Activated T-cell treated with anti-CD3 and anti-CD28 coated beads, Interleukin-2, amount 50 U/mL, for 72 hours (primary cell): ENCODE results near the gene GPR107. TPM values are rescaled to one million over a fixed set of nuclear protein-coding genes. Genes with fewer than 3 reads are reported as not detected.
A peak's percentile ranks its signal among the peaks of the same experiment; 100 is the strongest.

ENCODE experiments used
- ATAC-seq, 2 donors: fragments of 150-1000 bp; cut with Tn5 transposase; replicated peaks in 1 of 2; 2 replicates each; pipeline ENCODE4 v1.10.0; 2021; ENCODE audit warnings: moderate library complexity in 2 of 2, mild to moderate bottlenecking in 1 of 2
- DNase-seq, 2 donors: peaks; one replicate each; pipeline ENCODE4 v3.0.0; 2021 to 2022; ENCODE audit warnings: mixed read lengths in 1 of 2
- H3K27ac Mint-ChIP-seq: one replicate; pipeline ENCODE4 v1.8.0; 2022; ENCODE audit warnings: mild to moderate bottlenecking, moderate library complexity, mixed read lengths
- H3K27me3 Mint-ChIP-seq: one replicate; pipeline ENCODE4 v1.8.0; 2022; ENCODE audit warnings: low read depth, mixed read lengths
- H3K36me3 Mint-ChIP-seq, 2 donors: one replicate each; pipeline ENCODE4 v1.8.0; 2022; ENCODE audit warnings: mixed read lengths in 2 of 2, mild to moderate bottlenecking in 1 of 2; ENCODE audit not compliant: insufficient read depth in 2 of 2
- H3K4me1 Mint-ChIP-seq: one replicate; pipeline ENCODE4 v1.8.0; 2022; ENCODE audit warnings: low read depth, mixed read lengths
- H3K4me3 Mint-ChIP-seq, 2 donors: one replicate each; pipeline ENCODE4 v1.8.0; 2022; ENCODE audit warnings: mild to moderate bottlenecking in 2 of 2, mixed read lengths in 2 of 2, moderate library complexity in 2 of 2
- H3K9me3 Mint-ChIP-seq, 2 donors: one replicate each; pipeline ENCODE4 v1.8.0; 2022; ENCODE audit warnings: mixed read lengths in 2 of 2
- total RNA-seq, 2 donors: library from RNA; stranded (reverse); gene quantifications; one replicate each; pipeline ENCODE4 v1.2.3, GENCODE V29; 2022

Gene GPR107
- total RNA-seq, 2 donors from 2014 or later, result 27.3 to 31.7 TPM

DNA sequence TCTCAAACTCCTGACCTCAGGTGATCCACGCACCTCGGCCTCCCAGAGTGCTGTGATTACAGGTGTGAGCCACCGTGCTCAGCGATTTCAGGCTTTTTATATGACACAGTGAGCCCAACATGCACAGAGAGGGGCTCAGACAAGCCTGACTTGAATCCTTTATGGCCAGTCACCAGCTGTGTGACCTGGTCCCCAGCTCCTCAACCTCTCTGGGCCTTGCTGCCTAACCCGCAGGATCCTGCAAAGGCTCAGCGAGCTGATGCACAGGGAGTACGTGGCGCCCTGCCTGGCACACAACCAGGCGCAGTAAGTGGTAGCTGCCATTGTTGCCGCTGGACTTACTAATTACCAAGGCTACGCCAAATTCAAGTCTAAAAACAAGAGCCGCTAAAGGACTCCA, 101.9 kb downstream of the GPR107 start:
- ATAC-seq, result no peak

DNA sequence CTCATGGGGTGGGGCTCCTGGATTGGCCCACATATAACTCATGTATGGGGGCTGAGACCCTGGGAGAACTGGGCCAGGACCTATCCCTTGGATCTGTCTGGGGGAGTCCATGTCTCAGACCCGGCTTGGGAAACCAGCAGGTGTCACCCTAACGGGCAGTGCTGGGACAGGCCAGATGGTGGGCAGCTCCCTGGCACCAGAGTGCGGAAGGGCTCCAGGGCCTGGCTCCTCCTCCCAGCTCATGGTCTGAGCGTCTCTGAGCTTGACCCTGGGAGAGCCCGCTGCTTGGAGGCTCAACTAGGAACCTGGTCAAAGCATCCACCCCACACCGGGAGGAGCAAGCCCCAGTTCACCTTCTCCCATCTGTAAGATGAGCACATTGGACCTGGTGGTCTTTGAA, 103.0 kb downstream of the GPR107 start:
- no peaks in the 10 kb centered on the region for H3K9me3 Mint-ChIP-seq
- no peak overlapping the region for H3K27ac Mint-ChIP-seq
- peaks cover 13% of the 10 kb centered on the region for H3K4me1 Mint-ChIP-seq
- DNase-seq (no peak), ATAC-seq (no peak)
- H3K36me3 Mint-ChIP-seq, result no peaks in the 10 kb centered on the region
- H3K4me3 Mint-ChIP-seq, result no peak overlapping the region
- H3K27me3 Mint-ChIP-seq, result no peaks in the 10 kb centered on the region

More for the DNA sequence above, 101.9 kb downstream of the GPR107 start:
- H3K9me3 Mint-ChIP-seq, result no peaks in the 10 kb centered on the region
- no peaks in the 10 kb centered on the region for H3K27me3 Mint-ChIP-seq
- H3K27ac Mint-ChIP-seq, result no peak overlapping the region
- no peaks in the 10 kb centered on the region for H3K36me3 Mint-ChIP-seq
- H3K4me3 Mint-ChIP-seq, result no peak overlapping the region
- peaks cover 10% of the 10 kb centered on the region for H3K4me1 Mint-ChIP-seq
- DNase-seq, result no peak

DNA sequence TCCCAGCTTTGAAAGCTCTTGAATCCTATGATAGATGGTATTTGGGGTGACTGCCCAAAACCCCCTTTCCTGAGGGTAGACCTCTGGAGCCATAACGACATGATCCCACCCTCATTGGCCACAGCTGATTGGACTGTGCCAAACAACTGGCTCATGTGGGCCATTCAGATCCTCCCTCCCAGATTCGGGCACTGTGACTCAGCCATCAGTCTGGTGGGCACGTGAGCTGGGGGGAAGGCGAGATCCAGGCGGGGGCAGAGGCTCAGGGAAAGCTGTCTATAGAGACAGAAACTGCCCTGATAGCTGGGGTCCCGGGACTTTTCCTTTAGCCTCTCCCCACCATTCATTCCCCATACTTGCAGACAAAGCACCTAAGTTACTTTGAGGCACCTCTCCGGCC, 103.4 kb downstream of the GPR107 start:
- no peak for DNase-seq
- Mint-ChIP-seq H3K27me3 (no peaks in the 10 kb centered on the region), H3K27ac (no peak overlapping the region), H3K4me1 (peaks cover 13% of the 10 kb centered on the region), H3K4me3 (no peak overlapping the region), H3K36me3 (no peaks in the 10 kb centered on the region), H3K9me3 (no peaks in the 10 kb centered on the region)
- ATAC-seq, result no peak

GRCh38 chr9:130158001-130158400, 104.3 kb downstream of the GPR107 start:
- no peak overlapping the region for H3K4me3 Mint-ChIP-seq
- no peaks in the 10 kb centered on the region for H3K9me3 Mint-ChIP-seq
- no peaks in the 10 kb centered on the region for H3K36me3 Mint-ChIP-seq
- H3K27me3 Mint-ChIP-seq, result no peaks in the 10 kb centered on the region
- H3K27ac Mint-ChIP-seq, result no peak overlapping the region
- DNase-seq (no peak), ATAC-seq (no peak)
- H3K4me1 Mint-ChIP-seq, result peaks cover 13% of the 10 kb centered on the region

GRCh38 chr9:130159057-130159456, 105.4 kb downstream of the GPR107 start:
- Mint-ChIP-seq H3K4me3 (no peak overlapping the region), H3K27me3 (no peaks in the 10 kb centered on the region), H3K27ac (no peak overlapping the region), H3K4me1 (peaks cover 13% of the 10 kb centered on the region), H3K36me3 (no peaks in the 10 kb centered on the region), H3K9me3 (no peaks in the 10 kb centered on the region)
- DNase-seq (no peak), ATAC-seq (no peak)

DNA sequence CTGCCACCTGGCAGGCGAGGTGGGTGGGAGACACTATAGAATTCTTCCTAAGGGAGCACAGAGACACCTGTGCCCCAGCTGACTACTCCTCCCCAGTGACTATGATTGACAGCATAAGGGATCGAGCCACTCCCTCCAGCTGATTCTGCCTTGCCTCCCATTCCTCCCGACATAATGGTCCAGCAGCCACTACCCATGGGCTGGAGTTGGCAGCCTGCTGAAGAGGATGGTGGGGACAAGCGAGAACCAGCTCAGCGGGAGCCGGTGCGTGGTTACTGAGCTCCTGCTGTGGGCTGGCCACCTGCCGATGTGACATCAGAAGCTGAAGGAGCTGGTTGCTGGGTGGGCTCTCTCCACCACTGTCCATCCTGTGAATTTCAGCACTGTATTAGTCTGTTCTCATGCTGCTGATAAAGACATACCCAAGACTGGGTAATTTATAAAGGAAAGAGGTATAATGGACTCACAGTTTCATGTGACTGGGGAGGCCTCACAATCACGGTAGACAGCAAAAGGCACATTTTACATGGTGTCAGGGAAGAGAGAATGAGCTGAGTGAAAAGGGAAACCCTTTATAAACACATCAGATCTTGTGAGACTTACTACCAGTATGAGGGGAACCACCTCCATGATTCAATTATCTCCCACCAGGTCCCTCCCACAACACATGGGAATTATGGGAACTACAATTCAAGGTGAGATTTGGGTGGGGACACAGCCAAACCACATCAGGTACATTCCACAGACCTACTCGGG, 106.4 kb downstream of the GPR107 start:
- Mint-ChIP-seq H3K4me3 (peak overlapping the region in 1 of 2 donors; percentile 62), H3K27ac (peak overlapping the region; percentile 65), H3K36me3 (no peaks in the 10 kb centered on the region), H3K27me3 (no peaks in the 10 kb centered on the region), H3K9me3 (no peaks in the 10 kb centered on the region), H3K4me1 (peaks cover 13% of the 10 kb centered on the region)
- ATAC-seq (peak; percentile 31 to 82), DNase-seq (no peak)

GRCh38 chr9:130160862-130161470, 107.3 kb downstream of the GPR107 start:
- H3K36me3 Mint-ChIP-seq, result no peaks in the 10 kb centered on the region
- peak overlapping the region; percentile 44 for H3K27ac Mint-ChIP-seq
- H3K4me1 Mint-ChIP-seq, result peaks cover 13% of the 10 kb centered on the region
- no peaks in the 10 kb centered on the region for H3K27me3 Mint-ChIP-seq
- no peaks in the 10 kb centered on the region for H3K9me3 Mint-ChIP-seq
- no peak overlapping the region for H3K4me3 Mint-ChIP-seq
- ATAC-seq, result no peak
- no peak for DNase-seq

DNA sequence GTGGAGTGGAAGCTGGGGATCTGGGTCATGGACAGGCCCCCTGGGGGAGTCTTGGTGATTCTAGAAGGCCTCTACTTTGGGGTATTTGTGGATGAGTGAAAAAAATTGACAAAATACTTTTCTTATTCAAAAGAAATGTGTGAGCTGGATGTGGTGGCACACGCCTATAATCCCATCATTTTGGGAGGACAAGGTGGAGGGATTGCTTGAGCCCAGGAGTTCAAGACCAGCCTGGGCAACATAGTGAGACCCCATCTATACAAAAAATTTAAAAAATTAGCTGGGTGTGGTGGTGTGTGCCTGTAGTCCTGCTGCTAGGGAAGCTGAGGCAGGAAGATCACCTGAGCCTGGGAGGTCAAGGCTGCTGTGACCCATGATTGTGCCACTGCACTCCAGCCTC, 111.9 kb downstream of the GPR107 start:
- H3K9me3 Mint-ChIP-seq, result no peaks in the 10 kb centered on the region
- no peaks in the 10 kb centered on the region for H3K36me3 Mint-ChIP-seq
- no peak overlapping the region for H3K27ac Mint-ChIP-seq
- ATAC-seq (no peak), DNase-seq (no peak)
- no peak overlapping the region for H3K4me3 Mint-ChIP-seq
- H3K27me3 Mint-ChIP-seq, result peaks cover 21% of the 10 kb centered on the region
- peaks cover 18% of the 10 kb centered on the region for H3K4me1 Mint-ChIP-seq

- Mint-ChIP-seq H3K36me3 (no peaks in the 10 kb centered on the region), H3K27me3 (peaks cover 29% of the 10 kb centered on the region), H3K9me3 (no peaks in the 10 kb centered on the region), H3K27ac (no peak overlapping the region), H3K4me1 (peaks cover 14% of the 10 kb centered on the region), H3K4me3 (no peak overlapping the region)
- ATAC-seq (no peak), DNase-seq (no peak)
Measured at GRCh38 chr9:130166399-130166798, 112.7 kb downstream of the GPR107 start.

DNA sequence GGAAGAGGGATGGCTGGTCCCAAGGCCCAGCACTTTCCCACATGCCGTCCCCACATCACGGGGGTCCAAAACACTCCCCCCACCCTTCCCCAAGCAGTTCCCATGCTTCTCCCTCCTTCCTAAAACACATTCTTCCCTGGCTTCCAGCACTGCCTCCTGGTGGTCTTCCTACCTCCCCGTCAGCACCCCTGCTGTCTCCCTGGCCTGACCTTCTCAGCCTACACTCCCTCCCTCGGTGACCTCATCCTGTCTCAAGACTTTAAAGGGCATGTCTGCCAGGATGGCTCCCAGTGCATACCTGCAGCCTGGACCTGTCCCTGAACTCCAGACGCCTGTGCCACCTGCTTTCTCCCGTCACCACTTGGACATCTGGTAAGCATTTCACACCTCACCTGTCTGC, 114.2 kb downstream of the GPR107 start:
- Mint-ChIP-seq H3K27ac (no peak overlapping the region), H3K27me3 (peaks cover 30% of the 10 kb centered on the region), H3K4me1 (peaks cover 14% of the 10 kb centered on the region)

DNA sequence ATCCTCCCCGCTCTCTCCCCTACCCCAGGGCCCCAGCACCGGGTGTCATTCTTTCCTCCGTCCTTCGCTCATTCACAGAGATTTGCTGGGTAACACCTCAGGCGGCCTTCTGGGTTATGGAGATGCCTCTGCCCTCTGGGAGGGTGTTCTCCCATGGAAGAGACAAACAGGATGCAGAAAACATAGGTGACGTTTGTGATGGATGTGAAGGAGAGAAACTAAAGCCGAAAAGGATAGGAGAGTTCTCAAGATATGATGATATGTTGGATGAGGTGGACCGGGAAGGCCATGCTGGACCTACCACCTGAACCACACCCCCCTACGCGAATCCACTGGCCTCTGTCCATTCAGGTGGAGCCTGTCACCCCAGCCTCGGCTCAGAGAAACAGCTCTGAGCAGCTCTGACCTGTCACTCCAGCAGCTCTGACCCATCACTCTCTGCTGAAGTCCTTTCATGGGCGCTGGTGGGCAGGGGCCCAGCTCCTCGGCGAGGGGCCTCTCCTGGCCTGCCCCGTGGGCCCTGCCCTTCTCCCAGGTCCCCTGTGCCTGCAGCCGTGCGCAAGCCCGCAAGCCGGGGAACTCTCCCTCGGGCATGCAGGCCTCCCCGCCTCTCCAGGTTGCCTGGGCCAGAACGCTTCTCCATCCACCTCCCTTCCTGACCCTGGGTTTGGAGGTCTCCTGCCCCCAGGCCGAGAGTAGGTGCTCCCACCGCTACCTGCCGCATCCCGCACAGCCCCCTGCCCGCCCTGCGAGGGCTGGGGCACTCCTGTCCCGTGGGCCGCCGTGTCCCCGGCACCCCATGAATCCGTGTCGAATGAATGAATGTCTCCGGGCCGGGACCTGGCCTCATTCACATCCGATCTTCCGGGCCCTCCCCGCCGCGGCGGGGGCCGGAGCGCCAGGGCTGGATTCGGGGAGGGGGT, 117.8 kb downstream of the GPR107 start:
- Mint-ChIP-seq H3K36me3 (no peaks in the 10 kb centered on the region), H3K4me1 (peaks cover 23% of the 10 kb centered on the region), H3K4me3 (peak overlapping the region; percentile 58 to 60), H3K9me3 (no peaks in the 10 kb centered on the region), H3K27me3 (peaks cover 30% of the 10 kb centered on the region), H3K27ac (no peak overlapping the region)
- DNase-seq (no peak), ATAC-seq (peak; percentile 10 to 12)

More for the DNA sequence above, 114.2 kb downstream of the GPR107 start:
- H3K9me3 Mint-ChIP-seq, result no peaks in the 10 kb centered on the region
- no peak for ATAC-seq
- no peaks in the 10 kb centered on the region for H3K36me3 Mint-ChIP-seq
- DNase-seq, result no peak
- no peak overlapping the region for H3K4me3 Mint-ChIP-seq

DNA sequence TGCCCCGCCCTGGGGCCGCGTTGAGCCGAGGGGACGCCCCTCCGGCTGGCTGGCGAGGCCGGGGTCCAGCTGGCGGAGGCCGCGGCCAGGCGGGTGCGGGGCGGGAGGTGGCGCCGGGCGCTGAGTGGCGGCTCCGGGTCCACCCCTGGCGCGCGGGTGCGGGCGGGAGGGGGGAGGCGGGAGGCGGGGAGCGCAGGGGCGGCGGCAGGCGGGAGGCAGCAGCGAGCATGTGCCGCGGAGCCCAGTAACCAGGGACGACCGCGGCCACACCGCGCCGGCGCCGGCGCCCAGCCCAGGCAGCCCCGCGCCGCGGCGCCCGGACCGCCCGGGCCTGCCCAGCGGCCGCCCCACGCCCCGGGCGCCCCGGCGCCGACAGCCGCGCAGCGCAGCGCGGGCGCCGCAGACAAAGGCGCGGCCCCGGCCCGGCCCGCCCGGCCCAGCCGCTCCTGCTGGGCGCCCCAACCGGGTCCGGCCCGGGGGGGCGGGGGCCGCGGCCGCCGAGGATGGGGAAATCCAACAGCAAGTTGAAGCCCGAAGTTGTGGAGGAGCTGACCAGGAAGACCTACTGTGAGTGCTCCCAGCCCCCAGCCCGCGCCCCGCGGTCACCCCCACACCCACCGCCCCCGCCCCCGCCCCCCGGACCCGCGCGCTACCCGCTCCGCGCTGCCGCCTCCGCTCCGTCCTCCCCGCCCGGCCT, 118.6 kb downstream of the GPR107 start, which contains the start of gene NCS1:
TSS of gene NCS1 (plus strand) at position 244 of the 697 bp plus-strand sequence. CDS start at position 504, 260 bp downstream.
- ATAC-seq, result peak; percentile 80 to 84
- peaks cover 17% of the 10 kb centered on the region for H3K4me1 Mint-ChIP-seq
- no peak within 1 kb of the TSS for H3K27ac Mint-ChIP-seq
- no peaks in the 10 kb centered on the region for H3K36me3 Mint-ChIP-seq
- peaks cover 30% of the 10 kb centered on the region for H3K27me3 Mint-ChIP-seq
- H3K4me3 Mint-ChIP-seq, result peak within 1 kb of the TSS; percentile 83 to 86
- peak; percentile 58 to 64 for DNase-seq
- H3K9me3 Mint-ChIP-seq, result no peaks in the 10 kb centered on the region
